Measurements from ENCODE around the gene ADRA2B. TPM values are rescaled to one million over a fixed set of nuclear protein-coding genes. Genes with fewer than 3 reads are reported as not detected.

The ADRA2B gene
- total RNA-seq, 4 donors from 2014 or later: 0.27 to 0.32 TPM; not detected in 2

- DNase-seq: peak; percentile 5
- peaks cover 6 to 19% (median 9%) of the 10 kb centered on the region in 4 donors for H3K4me1 ChIP-seq
- TF ChIP-seq EP300 (IDR thresholded peaks at IDR 0.05; ENCODE audit: low read depth) (no peak), POLR2AphosphoS5 (IDR thresholded peaks at IDR 0.05) (no peak), POLR2A (IDR thresholded peaks at IDR 0.05) (no peak), CTCF (IDR thresholded peaks at IDR 0.05) (no peak)
- H3K4me3 ChIP-seq: no peak overlapping the region
- 81 to 95% methylated on average over 3 to 4 of the region's 4 CpGs for WGBS, 2 donors (ENCODE audit: low coverage in 1 of 2)
- H3K9me3 ChIP-seq: no peaks in the 10 kb centered on the region
- no peaks in the 10 kb centered on the region for H3K36me3 ChIP-seq
- H3K27ac ChIP-seq: no peak overlapping the region
- intact Hi-C loops (cut with DNase I; ENCODE audit: low total_unique reads) (no loop called here), in situ Hi-C loops (cut with MboI; ENCODE audit: low pct_ligation_motif_present in 1 of 4, low pct_unique_long_range_greater_than_20kb in 1 of 4, low sequenced_read_pairs in 3 of 4) (no loop called here)
- no peaks in the 10 kb centered on the region for H3K27me3 ChIP-seq
Measured at GRCh38 chr2:96093528-96093927, 22.8 kb downstream of the ADRA2B start.

GRCh38 chr2:96092951-96093350, 23.4 kb downstream of the ADRA2B start:
- intact Hi-C loops (cut with DNase I; ENCODE audit: low total_unique reads) (no loop called here), in situ Hi-C loops (cut with MboI; ENCODE audit: low pct_ligation_motif_present in 1 of 4, low pct_unique_long_range_greater_than_20kb in 1 of 4, low sequenced_read_pairs in 3 of 4) (no loop called here)
- WGBS, 2 donors (ENCODE audit: low coverage in 1 of 2): 94% methylated on average over 3 of the region's 3 CpGs; no CpG with 5 or more reads in 1 of the 2 donors
- H3K4me1 ChIP-seq: peaks cover 6 to 19% (median 9%) of the 10 kb centered on the region in 4 donors
- no peak overlapping the region for H3K4me3 ChIP-seq
- peak; percentile 6 for DNase-seq
- no peaks in the 10 kb centered on the region for H3K27me3 ChIP-seq
- H3K36me3 ChIP-seq: no peaks in the 10 kb centered on the region
- TF ChIP-seq POLR2AphosphoS5 (IDR thresholded peaks at IDR 0.05) (no peak), CTCF (IDR thresholded peaks at IDR 0.05) (no peak), POLR2A (IDR thresholded peaks at IDR 0.05) (no peak), EP300 (IDR thresholded peaks at IDR 0.05; ENCODE audit: low read depth) (no peak)
- no peaks in the 10 kb centered on the region for H3K9me3 ChIP-seq
- no peak overlapping the region for H3K27ac ChIP-seq

GRCh38 chr2:96092573-96092877, 23.8 kb downstream of the ADRA2B start:
- H3K36me3 ChIP-seq: no peaks in the 10 kb centered on the region
- WGBS, 2 donors (ENCODE audit: low coverage in 1 of 2): 90% methylated on average over 4 of the region's 4 CpGs; no CpG with 5 or more reads in 1 of the 2 donors
- H3K27me3 ChIP-seq: no peaks in the 10 kb centered on the region
- H3K4me1 ChIP-seq: peaks cover 6 to 19% (median 9%) of the 10 kb centered on the region in 4 donors
- H3K4me3 ChIP-seq: no peak overlapping the region
- H3K9me3 ChIP-seq: no peaks in the 10 kb centered on the region
- intact Hi-C loops (cut with DNase I; ENCODE audit: low total_unique reads): no loop called here
- no peak for TF ChIP-seq POLR2A (IDR thresholded peaks at IDR 0.05)
- TF ChIP-seq POLR2AphosphoS5 (IDR thresholded peaks at IDR 0.05): no peak
- TF ChIP-seq EP300 (IDR thresholded peaks at IDR 0.05; ENCODE audit: low read depth): no peak
- no peak for TF ChIP-seq CTCF (IDR thresholded peaks at IDR 0.05)
- DNase-seq: peak; percentile 2
- in situ Hi-C loops (cut with MboI; ENCODE audit: low pct_ligation_motif_present in 1 of 4, low pct_unique_long_range_greater_than_20kb in 1 of 4, low sequenced_read_pairs in 3 of 4): no loop called here
- no peak overlapping the region for H3K27ac ChIP-seq

- intact Hi-C loops (cut with DNase I; ENCODE audit: low total_unique reads) (no loop called here), in situ Hi-C loops (cut with MboI; ENCODE audit: low pct_ligation_motif_present in 1 of 4, low pct_unique_long_range_greater_than_20kb in 1 of 4, low sequenced_read_pairs in 3 of 4) (no loop called here)
- Histone ChIP-seq H3K4me1 (peaks cover 6 to 19% (median 9%) of the 10 kb centered on the region in 4 donors), H3K9me3 (no peaks in the 10 kb centered on the region), H3K27me3 (no peaks in the 10 kb centered on the region), H3K36me3 (no peaks in the 10 kb centered on the region), H3K4me3 (no peak overlapping the region), H3K27ac (peak overlapping the region in 2 of 4 donors; percentile 9 to 67)
- peak; percentile 32 for DNase-seq
- 52% methylated on average over 18 of the region's 18 CpGs; no CpG with 5 or more reads in 1 of the 2 donors for WGBS, 2 donors (ENCODE audit: low coverage in 1 of 2)
- TF ChIP-seq POLR2AphosphoS5 (IDR thresholded peaks at IDR 0.05): no peak
- no peak for TF ChIP-seq EP300 (IDR thresholded peaks at IDR 0.05; ENCODE audit: low read depth)
- no peak for TF ChIP-seq POLR2A (IDR thresholded peaks at IDR 0.05)
- TF ChIP-seq CTCF (IDR thresholded peaks at IDR 0.05): no peak
Measured at GRCh38 chr2:96091711-96092572, 24.4 kb downstream of the ADRA2B start.
